Transverse colon (tissue), 4 donors: ENCODE results near the gene CACNA1C.

ENCODE experiments used
- CTCF ChIP-seq, 5 experiments: fragments of 200-600 bp in 3 of 5; fragments of 450-650 bp in 2 of 5; sonication (generic) in 3 of 5; IDR thresholded peaks; 1 replicate in 2 of 5; 2 replicates in 3 of 5; pipeline ENCODE4 v1.5.1; 2016 to 2017; ENCODE audit warnings: antibody characterized with exemption in 5 of 5, inconsistent platforms in 3 of 5, mild to moderate bottlenecking in 2 of 5, moderate library complexity in 1 of 5
- POLR2A ChIP-seq: fragments of 450-650 bp; IDR thresholded peaks from one replicate; pipeline ENCODE4 v1.6.1; 2016; ENCODE audit warnings: antibody characterized with exemption, mild to moderate bottlenecking, moderate library complexity
- POLR2AphosphoS5 ChIP-seq, 3 donors: sonication (generic); formaldehyde crosslinking; IDR thresholded peaks; one replicate each; pipeline ENCODE4 v1.6.1; 2016; ENCODE audit warnings: antibody characterized with exemption in 3 of 3

DNA sequence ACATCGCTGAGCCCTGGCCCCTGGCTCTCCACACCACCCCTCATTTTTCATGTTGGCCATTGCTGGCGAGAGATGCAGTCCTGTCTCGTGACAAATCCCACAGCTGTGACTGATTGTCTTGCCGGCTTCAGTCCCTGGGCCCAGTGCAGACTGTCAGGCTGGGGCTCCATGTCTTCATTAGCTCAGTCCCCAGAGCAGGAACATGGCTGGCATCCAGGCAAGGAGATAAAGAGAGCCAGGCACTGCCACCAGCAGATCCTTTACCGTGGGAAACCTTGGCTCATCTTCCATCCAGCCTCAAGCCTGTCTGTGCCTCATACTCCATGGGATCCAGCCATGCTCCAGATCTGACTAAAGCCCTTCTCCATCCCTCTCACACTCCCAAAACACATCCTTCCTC lies 457.3 kb downstream of the CACNA1C start:
- TF ChIP-seq POLR2A (no peak), CTCF (IDR thresholded peaks at IDR 0.05) (no peak), POLR2AphosphoS5 (IDR thresholded peaks at IDR 0.05) (no peak)
